HL-60 (cell line): ENCODE measurements around the gene TNFSF4.

ENCODE experiments used
- CTCF ChIP-seq: IDR thresholded peaks from one replicate; pipeline ENCODE4 v1.5.1; 2011; ENCODE audit warnings: low read length, control low read depth, inconsistent platforms; ENCODE audit not compliant: insufficient read depth
- SPI1 ChIP-seq: IDR thresholded peaks from 2 replicates; pipeline ENCODE4 v1.6.1; 2012; ENCODE audit warnings: low read depth, mild to moderate bottlenecking, borderline replicate concordance

- no peak for TF ChIP-seq CTCF
- TF ChIP-seq SPI1, result no peak
Measured at GRCh38 chr1:173204693-173205092, 2.4 kb downstream of the TNFSF4 start.
